Measurements from ENCODE around the gene PRKCA.

DNA sequence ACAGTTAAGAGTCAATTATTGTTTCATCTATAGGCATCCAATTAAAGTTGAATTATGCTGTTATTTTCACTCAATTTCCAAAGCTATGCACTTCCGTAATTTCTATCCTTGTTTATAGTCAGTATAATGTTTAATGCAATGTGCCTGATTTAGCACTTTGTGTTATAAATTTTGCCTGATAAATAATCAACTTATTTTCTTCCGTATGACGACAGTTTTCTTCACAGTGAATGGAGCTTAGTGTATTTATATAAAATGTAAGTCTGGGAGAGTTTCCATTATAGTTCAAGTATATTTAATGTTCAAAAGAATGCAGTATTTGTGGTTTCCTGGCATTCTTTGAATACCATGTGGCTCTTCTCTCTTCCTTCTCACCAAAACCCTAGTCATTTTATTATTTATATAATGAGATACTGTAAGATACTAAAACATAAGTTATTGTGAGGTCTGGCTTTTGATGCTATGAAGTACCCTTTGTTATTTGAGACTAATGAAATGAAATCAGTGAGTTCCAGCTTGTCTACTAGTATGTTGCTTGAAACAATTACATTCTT lies 240.6 kb downstream of the PRKCA start:
- no peak for TF ChIP-seq POLR2A (IDR thresholded peaks at IDR 0.05)
- TF ChIP-seq, protein P1, sequence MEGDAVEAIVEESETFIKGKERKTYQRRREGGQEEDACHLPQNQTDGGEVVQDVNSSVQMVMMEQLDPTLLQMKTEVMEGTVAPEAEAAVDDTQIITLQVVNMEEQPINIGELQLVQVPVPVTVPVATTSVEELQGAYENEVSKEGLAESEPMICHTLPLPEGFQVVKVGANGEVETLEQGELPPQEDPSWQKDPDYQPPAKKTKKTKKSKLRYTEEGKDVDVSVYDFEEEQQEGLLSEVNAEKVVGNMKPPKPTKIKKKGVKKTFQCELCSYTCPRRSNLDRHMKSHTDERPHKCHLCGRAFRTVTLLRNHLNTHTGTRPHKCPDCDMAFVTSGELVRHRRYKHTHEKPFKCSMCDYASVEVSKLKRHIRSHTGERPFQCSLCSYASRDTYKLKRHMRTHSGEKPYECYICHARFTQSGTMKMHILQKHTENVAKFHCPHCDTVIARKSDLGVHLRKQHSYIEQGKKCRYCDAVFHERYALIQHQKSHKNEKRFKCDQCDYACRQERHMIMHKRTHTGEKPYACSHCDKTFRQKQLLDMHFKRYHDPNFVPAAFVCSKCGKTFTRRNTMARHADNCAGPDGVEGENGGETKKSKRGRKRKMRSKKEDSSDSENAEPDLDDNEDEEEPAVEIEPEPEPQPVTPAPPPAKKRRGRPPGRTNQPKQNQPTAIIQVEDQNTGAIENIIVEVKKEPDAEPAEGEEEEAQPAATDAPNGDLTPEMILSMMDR (IDR thresholded peaks at IDR 0.05): no peak
- TF ChIP-seq POLR2AphosphoS5 (IDR thresholded peaks at IDR 0.05): no peak

Data from suprapubic skin (tissue), 4 donors.